ENCODE results near the gene PRPF39. TPM values are rescaled to one million over a fixed set of nuclear protein-coding genes. Genes with fewer than 3 reads are reported as not detected.

PRPF39 gene
- total RNA-seq, 1 donor from 2014 or later, result 23.4 TPM

DNA sequence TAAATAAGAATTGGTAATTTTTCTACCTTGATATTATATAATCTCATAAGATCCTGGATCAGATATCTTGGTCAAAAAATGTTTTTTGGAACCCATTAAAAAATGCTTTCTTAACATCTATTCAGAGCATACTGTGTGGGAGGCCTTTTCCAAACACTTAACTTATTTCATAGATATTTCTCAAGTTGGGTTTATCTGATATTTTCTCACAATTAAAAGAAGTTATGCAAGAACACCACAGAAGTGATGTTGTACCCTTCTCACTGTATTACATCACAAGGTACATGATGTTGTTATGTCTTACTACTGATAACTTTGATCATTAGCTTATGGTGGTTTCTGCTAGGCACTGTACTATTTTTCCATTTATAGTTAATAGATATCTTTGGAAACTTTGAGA lies 23.4 kb upstream of the PRPF39 start:
- no peak overlapping the region for H3K4me3 ChIP-seq (ENCODE audit: low read depth, low read length)
- no peak for FAIRE-seq
- H3K27me3 ChIP-seq (ENCODE audit: control insufficient read depth, insufficient read depth, low read length), result no peaks in the 10 kb centered on the region
- H3K36me3 ChIP-seq (ENCODE audit: control insufficient read depth, insufficient read depth, low read length), result no peaks in the 10 kb centered on the region
- TF ChIP-seq, protein P1, sequence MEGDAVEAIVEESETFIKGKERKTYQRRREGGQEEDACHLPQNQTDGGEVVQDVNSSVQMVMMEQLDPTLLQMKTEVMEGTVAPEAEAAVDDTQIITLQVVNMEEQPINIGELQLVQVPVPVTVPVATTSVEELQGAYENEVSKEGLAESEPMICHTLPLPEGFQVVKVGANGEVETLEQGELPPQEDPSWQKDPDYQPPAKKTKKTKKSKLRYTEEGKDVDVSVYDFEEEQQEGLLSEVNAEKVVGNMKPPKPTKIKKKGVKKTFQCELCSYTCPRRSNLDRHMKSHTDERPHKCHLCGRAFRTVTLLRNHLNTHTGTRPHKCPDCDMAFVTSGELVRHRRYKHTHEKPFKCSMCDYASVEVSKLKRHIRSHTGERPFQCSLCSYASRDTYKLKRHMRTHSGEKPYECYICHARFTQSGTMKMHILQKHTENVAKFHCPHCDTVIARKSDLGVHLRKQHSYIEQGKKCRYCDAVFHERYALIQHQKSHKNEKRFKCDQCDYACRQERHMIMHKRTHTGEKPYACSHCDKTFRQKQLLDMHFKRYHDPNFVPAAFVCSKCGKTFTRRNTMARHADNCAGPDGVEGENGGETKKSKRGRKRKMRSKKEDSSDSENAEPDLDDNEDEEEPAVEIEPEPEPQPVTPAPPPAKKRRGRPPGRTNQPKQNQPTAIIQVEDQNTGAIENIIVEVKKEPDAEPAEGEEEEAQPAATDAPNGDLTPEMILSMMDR (IDR thresholded peaks at IDR 0.05; ENCODE audit: insufficient read depth, low read length, severe bottlenecking), result no peak
- no peak for DNase-seq (ENCODE audit: low read depth)

DNA sequence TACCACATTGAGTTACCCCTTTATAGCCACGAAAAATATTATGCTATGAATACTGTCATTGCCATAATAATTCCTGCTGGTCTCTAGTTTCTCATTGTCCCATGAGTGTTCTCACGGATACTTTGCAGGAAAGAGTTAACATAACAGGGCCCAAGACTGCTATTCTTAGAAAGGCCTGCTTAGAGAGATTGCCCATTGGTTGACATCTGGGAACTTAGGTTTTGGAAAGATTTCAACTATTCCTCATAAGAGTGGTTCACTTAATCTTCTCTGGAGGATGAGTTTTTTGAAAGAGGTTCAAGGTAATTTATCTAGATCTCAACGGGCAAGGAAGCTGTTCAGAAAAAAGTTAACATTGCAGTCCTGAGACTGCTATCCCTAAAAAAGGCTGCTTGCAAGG lies 18.4 kb upstream of the PRPF39 start:
- FAIRE-seq (peak; percentile 32), DNase-seq (ENCODE audit: low read depth) (no peak)
- H3K4me3 ChIP-seq (ENCODE audit: low read depth, low read length), result no peak overlapping the region
- H3K27me3 ChIP-seq (ENCODE audit: control insufficient read depth, insufficient read depth, low read length), result no peaks in the 10 kb centered on the region
- TF ChIP-seq, protein P1 (IDR thresholded peaks at IDR 0.05; ENCODE audit: insufficient read depth, low read length, severe bottlenecking), result no peak
- H3K36me3 ChIP-seq (ENCODE audit: control insufficient read depth, insufficient read depth, low read length), result no peaks in the 10 kb centered on the region

DNA sequence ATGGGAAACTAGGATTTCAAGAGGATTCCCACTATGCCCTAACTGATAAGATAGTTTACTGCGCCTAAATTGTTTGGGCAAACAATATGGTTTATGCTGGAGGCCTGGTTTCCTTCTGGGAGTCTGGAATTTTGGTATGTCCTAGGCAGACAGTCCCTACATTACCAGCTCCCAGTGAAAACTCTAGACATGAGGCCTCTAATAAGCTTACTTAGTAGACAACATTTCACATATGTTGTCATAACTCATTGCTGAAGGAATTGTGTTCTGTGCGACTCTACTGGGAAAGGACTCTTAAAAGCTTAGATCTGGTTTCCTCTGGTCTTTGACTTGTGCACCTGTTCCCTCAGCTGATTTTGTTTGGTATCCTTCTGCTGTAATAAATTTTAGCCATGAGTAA lies 18.0 kb upstream of the PRPF39 start:
- no peaks in the 10 kb centered on the region for H3K36me3 ChIP-seq (ENCODE audit: control insufficient read depth, insufficient read depth, low read length)
- no peaks in the 10 kb centered on the region for H3K27me3 ChIP-seq (ENCODE audit: control insufficient read depth, insufficient read depth, low read length)
- TF ChIP-seq, protein P1 (IDR thresholded peaks at IDR 0.05; ENCODE audit: insufficient read depth, low read length, severe bottlenecking), result no peak
- H3K4me3 ChIP-seq (ENCODE audit: low read depth, low read length), result no peak overlapping the region
- FAIRE-seq (no peak), DNase-seq (ENCODE audit: low read depth) (no peak)

- Histone ChIP-seq H3K4me3 (ENCODE audit: low read depth, low read length) (no peak overlapping the region), H3K27me3 (ENCODE audit: control insufficient read depth, insufficient read depth, low read length) (no peaks in the 10 kb centered on the region), H3K36me3 (ENCODE audit: control insufficient read depth, insufficient read depth, low read length) (no peaks in the 10 kb centered on the region)
- FAIRE-seq, result no peak
- no peak for DNase-seq (ENCODE audit: low read depth)
- TF ChIP-seq, protein P1 (IDR thresholded peaks at IDR 0.05; ENCODE audit: insufficient read depth, low read length, severe bottlenecking), result no peak
Observed at GRCh38 chr14:45066667-45067066, 17.2 kb upstream of the PRPF39 start.

- no peak overlapping the region for H3K4me3 ChIP-seq (ENCODE audit: low read depth, low read length)
- no peak for FAIRE-seq
- no peak for DNase-seq (ENCODE audit: low read depth)
- no peaks in the 10 kb centered on the region for H3K36me3 ChIP-seq (ENCODE audit: control insufficient read depth, insufficient read depth, low read length)
- TF ChIP-seq, protein P1 (IDR thresholded peaks at IDR 0.05; ENCODE audit: insufficient read depth, low read length, severe bottlenecking), result no peak
- no peaks in the 10 kb centered on the region for H3K27me3 ChIP-seq (ENCODE audit: control insufficient read depth, insufficient read depth, low read length)
Observed at GRCh38 chr14:45068396-45068795, 15.5 kb upstream of the PRPF39 start.

- FAIRE-seq, result no peak
- DNase-seq (ENCODE audit: low read depth), result peak; percentile 36
- TF ChIP-seq, protein P1 (IDR thresholded peaks at IDR 0.05; ENCODE audit: insufficient read depth, low read length, severe bottlenecking), result no peak
- no peaks in the 10 kb centered on the region for H3K27me3 ChIP-seq (ENCODE audit: control insufficient read depth, insufficient read depth, low read length)
- no peaks in the 10 kb centered on the region for H3K36me3 ChIP-seq (ENCODE audit: control insufficient read depth, insufficient read depth, low read length)
- H3K4me3 ChIP-seq (ENCODE audit: low read depth, low read length), result no peak overlapping the region
Observed at GRCh38 chr14:45070215-45070614, 13.7 kb upstream of the PRPF39 start.

All from bronchial epithelial cell (primary cell).